Mesothelial cell of epicardium (in vitro differentiated cells): Measurements from ENCODE around the gene C15orf40. TPM values are rescaled to one million over a fixed set of nuclear protein-coding genes. Genes with fewer than 3 reads are reported as not detected.

ENCODE experiments used
- DNase-seq, 2 experiments: peaks; one replicate each; pipeline ENCODE4 v3.0.0; 2021; ENCODE audit warnings: low spot score in 2 of 2; ENCODE audit not compliant: unreplicated experiment in 2 of 2
- H3K27ac Mint-ChIP-seq: 2 replicates; pipeline ENCODE4 v1.8.0; 2021; ENCODE audit warnings: mixed read lengths
- H3K27me3 Mint-ChIP-seq: 2 replicates; pipeline ENCODE4 v1.8.0; 2021; ENCODE audit warnings: low read depth, mixed read lengths
- H3K36me3 Mint-ChIP-seq: 2 replicates; pipeline ENCODE4 v1.8.0; 2021; ENCODE audit warnings: mixed read lengths
- H3K4me1 Mint-ChIP-seq: 2 replicates; pipeline ENCODE4 v1.8.0; 2021; ENCODE audit warnings: mixed read lengths
- H3K4me3 Mint-ChIP-seq: 2 replicates; pipeline ENCODE4 v1.8.0; 2021; ENCODE audit warnings: mild to moderate bottlenecking, moderate library complexity, mixed read lengths
- H3K9me3 Mint-ChIP-seq: 2 replicates; pipeline ENCODE4 v1.8.0; 2021; ENCODE audit warnings: mixed read lengths
- total RNA-seq: library from RNA; stranded (reverse); gene quantifications from 3 replicates; pipeline ENCODE4 v1.2.1, GENCODE V29; 2021
- TF ChIP-seq, protein P1 (sequence below): fragments of 200-600 bp; sonication (generic); IDR thresholded peaks from one replicate; pipeline ENCODE4 v1.5.0; 2021; ENCODE audit warnings: antibody characterized with exemption; ENCODE audit not compliant: unreplicated experiment

Gene C15orf40
- total RNA-seq, 1 donor from 2014 or later = 18.4 TPM

DNA sequence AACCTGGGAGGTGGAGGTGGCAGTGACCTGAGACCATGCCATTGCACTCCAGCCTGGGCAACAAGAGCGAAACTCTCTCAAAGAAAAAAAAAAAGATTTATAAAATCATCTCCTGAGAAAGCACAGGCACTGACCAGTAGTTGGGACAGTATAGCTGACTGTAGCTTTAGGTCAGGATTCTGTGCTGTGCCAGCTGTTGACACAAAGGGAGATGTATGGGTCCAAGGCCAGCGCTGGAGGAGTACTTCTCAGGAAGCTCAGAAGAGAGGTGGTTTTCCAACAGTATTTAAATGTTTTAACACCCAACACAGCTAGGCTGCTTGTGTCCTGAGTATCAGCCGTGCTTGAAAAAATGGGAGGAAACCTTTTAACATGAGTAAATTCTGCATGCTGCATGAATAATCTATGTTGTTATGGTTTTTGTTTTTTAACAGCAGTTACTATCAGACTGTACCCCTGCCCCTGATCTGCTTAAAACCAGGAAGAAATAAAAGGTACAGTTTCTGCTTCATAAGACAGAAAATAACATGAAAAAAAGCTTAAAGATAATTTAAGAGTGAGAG is 18.9 kb downstream of the C15orf40 start:
- Mint-ChIP-seq H3K27ac (no peak overlapping the region), H3K4me3 (no peak overlapping the region), H3K9me3 (no peaks in the 10 kb centered on the region), H3K4me1 (peaks cover under 1% of the 10 kb centered on the region), H3K27me3 (no peaks in the 10 kb centered on the region), H3K36me3 (peaks cover 17% of the 10 kb centered on the region)
- DNase-seq = no peak
- TF ChIP-seq, protein P1, sequence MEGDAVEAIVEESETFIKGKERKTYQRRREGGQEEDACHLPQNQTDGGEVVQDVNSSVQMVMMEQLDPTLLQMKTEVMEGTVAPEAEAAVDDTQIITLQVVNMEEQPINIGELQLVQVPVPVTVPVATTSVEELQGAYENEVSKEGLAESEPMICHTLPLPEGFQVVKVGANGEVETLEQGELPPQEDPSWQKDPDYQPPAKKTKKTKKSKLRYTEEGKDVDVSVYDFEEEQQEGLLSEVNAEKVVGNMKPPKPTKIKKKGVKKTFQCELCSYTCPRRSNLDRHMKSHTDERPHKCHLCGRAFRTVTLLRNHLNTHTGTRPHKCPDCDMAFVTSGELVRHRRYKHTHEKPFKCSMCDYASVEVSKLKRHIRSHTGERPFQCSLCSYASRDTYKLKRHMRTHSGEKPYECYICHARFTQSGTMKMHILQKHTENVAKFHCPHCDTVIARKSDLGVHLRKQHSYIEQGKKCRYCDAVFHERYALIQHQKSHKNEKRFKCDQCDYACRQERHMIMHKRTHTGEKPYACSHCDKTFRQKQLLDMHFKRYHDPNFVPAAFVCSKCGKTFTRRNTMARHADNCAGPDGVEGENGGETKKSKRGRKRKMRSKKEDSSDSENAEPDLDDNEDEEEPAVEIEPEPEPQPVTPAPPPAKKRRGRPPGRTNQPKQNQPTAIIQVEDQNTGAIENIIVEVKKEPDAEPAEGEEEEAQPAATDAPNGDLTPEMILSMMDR = no peak

DNA sequence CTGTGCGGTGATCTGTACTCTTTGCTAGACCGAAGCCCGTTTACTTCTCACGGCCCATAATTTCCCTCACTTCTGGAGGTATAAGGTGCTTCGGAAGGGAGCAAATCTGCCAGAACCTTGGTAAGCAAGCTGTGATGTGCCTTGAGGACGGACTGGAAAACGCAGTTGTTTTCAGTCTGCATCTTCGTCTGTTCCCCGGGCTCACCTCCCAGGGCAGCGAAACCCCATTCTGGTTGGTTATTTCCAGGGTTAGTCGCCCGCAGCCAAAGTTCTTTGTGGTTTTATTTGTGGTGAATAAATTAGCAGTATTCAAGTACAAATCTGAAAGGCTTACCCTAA is 25.0 kb downstream of the C15orf40 start:
- Mint-ChIP-seq H3K36me3 (peaks cover 18% of the 10 kb centered on the region), H3K27me3 (no peaks in the 10 kb centered on the region), H3K9me3 (no peaks in the 10 kb centered on the region)

DNA sequence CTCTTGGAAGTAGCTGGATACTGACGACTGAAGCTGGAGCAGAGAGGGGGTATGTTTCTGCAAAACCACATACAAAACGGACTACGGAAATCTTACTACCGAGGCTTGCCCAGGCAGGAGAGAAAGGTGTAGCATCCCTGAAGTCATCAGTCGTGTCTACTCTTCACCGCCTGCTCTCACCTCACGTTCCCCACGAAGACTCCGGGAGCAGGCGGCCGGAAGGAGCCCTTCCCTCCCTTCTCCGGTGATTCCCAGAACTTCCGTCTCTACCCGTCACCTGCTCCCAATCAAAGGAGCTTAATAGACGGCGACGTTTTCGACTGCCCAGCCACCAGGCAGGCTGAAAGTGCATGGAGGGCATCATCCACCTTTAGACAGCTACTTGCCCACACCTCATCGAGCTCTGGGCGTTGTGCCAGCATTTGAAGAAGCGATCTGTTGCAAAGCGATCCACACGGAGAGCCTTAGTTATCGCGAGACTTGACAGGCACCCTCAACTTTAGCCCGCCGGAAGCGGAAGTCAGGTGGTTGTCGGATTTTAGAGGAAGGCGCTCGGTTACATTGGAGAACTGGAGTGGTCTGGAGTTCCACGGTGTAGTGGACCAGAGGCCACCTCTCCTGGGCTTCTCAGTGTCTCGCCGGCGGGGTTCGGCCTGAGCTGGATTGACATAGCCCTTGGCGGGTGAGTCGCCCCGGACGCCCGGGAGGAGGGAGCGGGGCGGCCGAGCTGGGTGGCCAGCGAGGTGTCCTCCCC is 25.6 kb downstream of the C15orf40 start, which contains the start of gene RAMAC:
Gene RAMAC, plus strand, starts transcription at position 523 of the 754 bp plus-strand sequence. CDS start 2,809 bp downstream, outside the sequence.
- TF ChIP-seq, protein P1 = no peak
- Mint-ChIP-seq H3K4me3 (peak within 1 kb of the TSS; percentile 94), H3K27me3 (no peaks in the 10 kb centered on the region), H3K27ac (peak within 1 kb of the TSS; percentile 96), H3K4me1 (peaks cover 18% of the 10 kb centered on the region), H3K9me3 (no peaks in the 10 kb centered on the region), H3K36me3 (peaks cover 18% of the 10 kb centered on the region)
- DNase-seq = peak; percentile 81 to 88

More for the DNA sequence above, 25.0 kb downstream of the C15orf40 start:
- TF ChIP-seq, protein P1 = no peak
- Mint-ChIP-seq H3K4me3 (peak overlapping the region; percentile 94), H3K27ac (peak overlapping the region; percentile 96), H3K4me1 (peaks cover 18% of the 10 kb centered on the region)
- DNase-seq = no peak

DNA sequence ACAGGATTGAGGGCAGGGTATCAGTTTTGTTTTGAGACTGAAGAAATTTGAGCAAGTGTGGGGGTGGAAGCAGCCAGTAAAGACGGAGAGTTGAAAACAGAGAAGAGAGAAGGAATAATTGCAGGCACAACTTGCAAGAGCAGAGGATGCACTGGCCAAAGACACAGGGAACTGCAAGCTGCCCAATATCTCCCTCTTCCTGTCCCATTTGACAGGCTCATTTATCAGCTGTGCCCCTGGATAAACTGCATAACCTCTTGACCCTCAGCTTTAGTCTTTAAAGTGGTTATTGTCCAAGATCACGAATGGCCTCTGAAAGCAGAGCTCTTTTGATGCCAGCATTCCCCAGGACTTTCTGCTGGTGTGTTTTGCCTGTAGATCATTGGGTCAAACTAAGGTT is 30.5 kb downstream of the C15orf40 start:
- no peaks in the 10 kb centered on the region for H3K9me3 Mint-ChIP-seq

DNA sequence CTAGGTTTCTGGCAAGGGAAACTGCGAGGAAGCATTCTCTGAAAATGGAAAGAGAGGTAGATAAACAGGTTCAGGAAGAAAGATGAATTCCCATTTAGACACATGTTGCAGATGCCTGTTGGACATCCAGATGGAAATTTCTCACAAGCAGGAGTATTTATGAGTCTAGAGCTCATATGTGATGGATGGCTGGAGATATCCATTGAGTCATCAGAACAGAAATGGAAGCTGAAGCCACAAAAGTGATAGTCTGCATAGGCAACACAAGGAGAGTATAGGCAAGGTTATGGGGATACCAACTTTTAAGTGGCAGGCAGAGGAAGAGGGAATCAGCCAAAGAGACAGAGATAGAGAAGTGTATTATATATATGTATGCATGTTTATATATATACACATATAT is 31.7 kb downstream of the C15orf40 start:
- Mint-ChIP-seq H3K27ac (no peak overlapping the region), H3K4me1 (no peaks in the 10 kb centered on the region), H3K4me3 (no peak overlapping the region), H3K27me3 (no peaks in the 10 kb centered on the region), H3K9me3 (no peaks in the 10 kb centered on the region), H3K36me3 (no peaks in the 10 kb centered on the region)
- TF ChIP-seq, protein P1 = no peak
- no peak for DNase-seq

More for the DNA sequence above, 30.5 kb downstream of the C15orf40 start:
- H3K4me1 Mint-ChIP-seq = peaks cover 8% of the 10 kb centered on the region
- H3K4me3 Mint-ChIP-seq = no peak overlapping the region
- no peak for DNase-seq
- no peaks in the 10 kb centered on the region for H3K27me3 Mint-ChIP-seq
- no peak overlapping the region for H3K27ac Mint-ChIP-seq
- no peaks in the 10 kb centered on the region for H3K36me3 Mint-ChIP-seq
- TF ChIP-seq, protein P1 = no peak
